HuH-7 (cell line): ENCODE results near the gene PRKAG2.

ENCODE experiments used
- DNase-seq: peaks from one replicate; pipeline ENCODE4 v3.0.0; 2011; ENCODE audit warnings: low spot score

The PRKAG2 gene

DNA sequence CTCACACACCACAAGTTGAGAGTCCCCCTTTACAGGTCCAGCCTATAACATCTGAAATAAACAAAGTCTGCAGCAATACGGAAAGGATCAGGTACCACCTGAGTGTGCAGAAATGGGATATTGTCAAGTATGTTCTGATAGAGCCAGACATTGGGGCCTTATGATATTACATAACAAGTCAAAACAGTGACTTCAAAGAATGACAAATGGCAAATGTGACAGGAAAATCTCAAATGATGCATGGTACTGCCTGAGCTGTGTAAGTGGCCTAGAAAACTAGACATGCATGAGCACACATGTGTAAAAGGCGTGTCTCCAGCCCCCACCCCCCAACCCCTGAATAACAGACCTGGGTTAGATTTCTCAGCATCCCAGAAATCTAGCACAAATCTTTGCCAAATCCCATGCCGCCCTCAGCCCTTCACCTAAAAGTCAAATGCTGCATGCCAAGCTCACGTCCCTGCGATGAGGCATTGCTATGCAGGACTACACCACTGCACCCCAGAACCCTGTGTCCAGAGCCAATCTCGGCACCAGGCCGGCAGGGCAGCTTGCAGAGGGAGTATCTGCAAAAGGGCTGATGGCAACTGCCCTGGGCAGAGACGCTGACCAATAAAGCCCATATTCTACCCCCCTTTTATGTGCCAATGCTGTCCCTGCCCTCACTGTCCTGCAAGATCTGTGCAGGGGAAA, 58.8 kb downstream of the PRKAG2 start:
- no peak for DNase-seq

DNA sequence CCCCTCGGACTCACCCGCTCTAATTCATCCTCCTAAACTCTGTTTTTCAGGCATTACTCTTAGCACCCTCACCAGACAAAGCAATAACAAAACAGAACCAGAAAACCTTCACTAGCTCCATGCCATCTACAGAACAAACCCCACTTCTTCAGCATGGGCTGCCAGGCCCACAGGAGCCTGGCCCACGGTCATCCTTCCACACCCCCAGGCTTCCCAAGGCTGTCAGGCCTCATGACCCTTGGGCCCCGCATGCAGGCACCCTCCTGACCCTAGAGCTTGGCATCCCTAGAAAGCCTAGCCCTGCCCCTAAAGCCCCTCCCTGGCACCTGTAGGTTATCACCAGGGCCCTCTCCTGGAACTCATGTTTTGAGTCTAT, 59.6 kb downstream of the PRKAG2 start:
- no peak for DNase-seq

GRCh38 chr7:151816562-151817314, 60.2 kb downstream of the PRKAG2 start:
- no peak for DNase-seq

DNA sequence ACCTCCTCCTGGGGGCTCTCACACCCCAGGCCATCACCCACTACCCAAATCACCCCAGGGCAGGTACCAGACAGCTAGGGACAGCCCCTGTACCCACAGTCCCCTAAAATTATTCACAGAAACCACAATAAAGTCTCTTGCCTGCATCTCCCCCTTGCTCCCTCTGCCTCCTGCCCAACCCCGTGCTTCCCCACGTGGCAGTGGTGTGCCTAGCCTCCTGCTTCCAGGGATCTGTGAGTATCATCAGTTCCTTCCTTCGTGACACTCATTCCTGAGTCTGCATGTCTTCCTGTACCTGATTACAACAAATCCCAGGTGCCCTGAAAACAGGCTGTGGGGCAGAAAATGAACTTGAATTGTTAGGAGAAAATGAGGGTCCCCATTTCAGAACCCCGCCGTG, 61.5 kb downstream of the PRKAG2 start:
- DNase-seq: no peak

DNA sequence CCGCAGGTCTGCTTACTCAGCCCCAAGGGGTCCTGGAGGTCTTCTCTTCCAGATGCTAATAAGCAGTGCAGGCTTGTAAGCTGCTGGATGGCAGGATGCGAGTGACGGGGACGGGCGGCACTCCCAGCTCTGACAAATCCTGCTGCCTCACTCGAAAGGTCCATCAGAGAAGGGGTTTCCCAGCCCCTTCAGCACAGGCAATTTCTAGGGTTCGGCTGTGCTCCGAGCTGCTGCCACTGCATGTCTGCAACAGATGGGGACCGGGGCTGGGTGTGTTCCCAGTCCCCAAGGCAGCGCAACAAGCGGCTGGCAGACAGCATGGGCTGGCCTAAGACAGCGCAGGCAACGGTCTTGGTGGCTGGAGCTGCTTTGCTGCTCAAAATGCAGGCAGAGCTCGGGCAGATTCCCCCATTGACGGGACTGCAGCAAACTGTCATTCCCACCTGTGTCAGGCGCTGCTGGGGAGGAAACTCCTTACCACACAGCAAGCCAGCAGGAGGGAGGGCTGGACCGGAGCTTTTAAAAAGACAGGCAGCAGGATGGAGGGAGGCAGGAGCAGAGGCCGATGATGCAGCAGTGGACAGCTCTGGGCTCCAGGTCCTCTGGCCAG, 62.4 kb downstream of the PRKAG2 start:
- DNase-seq: no peak

- DNase-seq: no peak
Observed at GRCh38 chr7:151813997-151814396, 62.9 kb downstream of the PRKAG2 start.

DNA sequence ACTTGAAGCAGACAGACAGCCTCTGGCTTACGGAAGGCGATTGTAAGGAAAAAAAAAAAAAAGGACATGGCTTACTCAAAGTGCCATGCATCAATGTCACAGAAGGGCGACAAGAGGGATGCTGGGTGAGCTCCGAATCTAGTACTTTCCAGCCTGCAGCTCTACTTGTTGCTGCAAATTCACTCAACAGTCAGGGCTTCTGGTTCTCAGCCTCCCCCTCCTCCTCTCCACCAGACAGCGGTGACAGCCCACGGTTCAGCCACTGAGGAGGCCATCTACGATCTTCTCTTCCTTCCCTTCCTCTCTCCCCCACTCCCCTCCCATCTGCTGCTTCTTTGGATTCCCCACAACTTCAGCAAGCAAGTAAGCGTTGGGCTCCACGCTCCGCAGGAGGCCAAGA, 63.5 kb downstream of the PRKAG2 start:
- no peak for DNase-seq

DNA sequence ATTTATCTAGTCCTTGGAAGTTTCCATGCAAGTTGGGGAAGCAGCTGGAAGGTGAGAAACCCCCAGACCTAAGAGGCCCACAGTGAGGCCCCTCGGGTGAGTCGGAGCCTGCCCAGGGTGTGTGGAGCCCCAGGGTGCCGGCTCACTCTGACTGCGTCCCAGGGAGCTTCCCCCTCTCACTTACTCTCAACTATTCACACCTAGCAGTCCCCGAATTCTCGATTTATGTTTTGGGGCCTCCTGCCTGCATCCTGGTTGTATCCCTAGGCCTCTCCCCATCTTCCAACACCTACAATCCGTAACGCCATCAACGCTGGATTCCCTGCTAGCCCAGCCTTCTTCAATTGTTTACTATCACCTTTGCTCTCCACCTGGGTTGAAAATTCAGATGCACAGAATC, 63.9 kb downstream of the PRKAG2 start:
- no peak for DNase-seq

DNA sequence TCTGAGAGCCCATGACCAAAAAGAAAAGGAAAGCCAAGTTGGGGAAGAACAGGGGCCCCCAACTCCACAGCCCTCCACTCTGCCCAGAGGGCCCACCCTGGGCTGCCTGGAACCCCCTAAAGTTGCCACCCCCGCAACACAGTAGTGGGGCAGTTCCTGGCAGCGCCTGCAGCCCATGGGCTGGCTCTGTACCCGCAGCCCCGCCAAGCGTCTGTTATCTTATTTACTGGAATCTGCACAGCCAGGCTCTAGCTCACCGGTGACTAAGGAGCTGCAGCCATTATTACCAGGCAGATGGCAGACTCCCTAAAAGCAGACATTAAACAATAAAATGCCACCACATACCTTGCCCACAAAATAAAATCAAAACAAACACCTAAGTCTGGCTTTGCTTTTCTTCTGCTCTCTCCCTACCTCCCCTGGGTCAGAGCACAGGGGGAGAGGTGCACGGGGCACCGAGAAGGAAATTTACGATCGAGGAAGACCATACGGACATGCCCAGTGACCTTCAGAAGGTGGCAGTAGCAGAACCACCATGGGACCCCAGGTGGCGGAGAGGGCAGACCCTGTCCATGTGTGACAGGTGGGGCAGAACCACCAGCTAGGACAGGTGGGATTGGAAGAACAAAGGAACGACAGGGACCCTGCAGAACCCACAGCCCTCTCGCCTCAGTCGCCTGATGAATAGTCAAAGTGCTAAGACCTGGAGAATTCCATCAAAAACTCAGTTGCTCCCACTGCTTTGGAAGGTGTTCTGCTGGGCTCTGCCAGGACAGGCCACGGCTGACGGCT, 66.3 kb downstream of the PRKAG2 start:
- no peak for DNase-seq

GRCh38 chr7:151809864-151810170, 67.1 kb downstream of the PRKAG2 start:
- DNase-seq: no peak

- DNase-seq: no peak
Observed at GRCh38 chr7:151809146-151809863, 67.6 kb downstream of the PRKAG2 start.

GRCh38 chr7:151808400-151809145, 68.3 kb downstream of the PRKAG2 start:
- DNase-seq: peak; percentile 66

DNA sequence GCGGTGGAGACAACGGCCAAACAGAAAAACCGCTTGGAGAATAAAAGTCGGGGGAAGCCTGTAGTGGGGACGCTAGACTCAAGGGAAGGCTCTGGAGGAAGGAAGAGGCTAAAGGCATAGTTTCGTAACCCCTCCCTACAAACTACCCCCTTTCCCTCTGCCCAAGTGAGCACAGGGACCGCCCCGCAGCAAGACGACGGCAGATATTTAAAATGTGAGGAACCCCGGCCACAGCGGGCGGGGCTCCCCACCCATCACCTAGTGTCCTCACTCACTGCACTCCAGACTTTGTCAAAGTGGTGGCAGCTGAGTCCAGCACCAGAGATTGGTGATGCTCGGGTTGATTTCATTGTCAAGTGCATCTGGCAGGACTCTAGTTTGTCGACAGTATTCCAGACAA, 69.1 kb downstream of the PRKAG2 start:
- DNase-seq: no peak

- no peak for DNase-seq
Observed at GRCh38 chr7:151806952-151807775, 69.8 kb downstream of the PRKAG2 start.

DNA sequence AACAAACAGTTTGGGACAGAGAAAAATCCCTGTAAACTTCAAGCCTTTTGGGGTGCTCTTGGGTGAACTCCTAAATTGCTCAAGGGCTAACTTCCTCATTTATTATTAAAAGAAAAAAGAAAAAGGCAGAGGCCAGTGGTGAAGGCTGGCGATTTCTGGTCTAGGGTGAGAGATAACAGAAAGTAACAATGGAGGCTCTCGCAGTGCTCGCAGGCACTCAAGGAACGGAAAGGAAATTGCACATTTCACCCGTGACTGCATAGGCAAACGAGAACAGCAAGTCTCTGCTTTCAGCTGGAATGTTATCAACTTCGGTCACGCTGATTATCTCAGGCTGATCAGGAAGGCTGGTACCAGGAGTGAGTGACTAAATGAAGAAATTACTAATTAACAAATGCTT, 70.7 kb downstream of the PRKAG2 start:
- DNase-seq: no peak

DNA sequence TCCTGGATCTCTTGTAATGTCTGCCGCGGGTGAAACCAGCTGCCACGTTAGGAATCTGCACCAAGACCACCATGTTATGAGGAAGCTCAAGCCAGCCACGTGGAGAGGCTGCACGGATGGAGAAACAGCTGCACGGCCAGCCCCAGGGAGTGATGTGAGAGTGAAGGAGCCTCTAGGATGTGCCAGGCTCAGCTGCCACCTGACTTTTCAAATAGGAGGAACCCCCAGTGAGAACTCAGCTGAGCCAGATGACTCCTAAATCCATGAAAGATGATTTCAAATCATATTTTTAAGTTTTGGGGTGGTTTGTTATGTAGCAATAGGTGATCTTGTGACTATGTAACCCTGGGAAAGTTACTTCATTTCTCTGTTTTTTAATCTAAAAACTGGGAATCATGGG, 71.7 kb downstream of the PRKAG2 start:
- no peak for DNase-seq

- DNase-seq: no peak
Observed at GRCh38 chr7:151804756-151805155, 72.2 kb downstream of the PRKAG2 start.

DNA sequence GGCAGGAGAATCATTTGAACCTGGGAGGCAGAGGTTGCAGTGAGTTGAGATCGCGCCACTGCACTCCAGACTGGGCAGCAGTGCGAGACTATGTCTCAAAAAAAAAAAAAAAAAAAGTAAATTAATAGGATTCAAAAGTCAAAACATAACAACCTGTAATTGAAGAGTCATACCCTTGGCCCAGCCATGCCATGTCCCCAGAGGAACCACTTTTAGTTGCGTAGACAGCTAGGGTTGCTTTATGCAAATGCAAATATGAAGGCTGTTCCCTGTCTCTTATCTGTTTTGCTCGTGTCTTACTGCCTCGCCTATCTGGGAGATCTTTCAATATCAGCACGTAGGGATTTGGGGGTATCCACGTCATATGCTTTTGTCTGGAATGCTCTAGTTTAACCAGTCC, 73.1 kb downstream of the PRKAG2 start:
- DNase-seq: no peak

DNA sequence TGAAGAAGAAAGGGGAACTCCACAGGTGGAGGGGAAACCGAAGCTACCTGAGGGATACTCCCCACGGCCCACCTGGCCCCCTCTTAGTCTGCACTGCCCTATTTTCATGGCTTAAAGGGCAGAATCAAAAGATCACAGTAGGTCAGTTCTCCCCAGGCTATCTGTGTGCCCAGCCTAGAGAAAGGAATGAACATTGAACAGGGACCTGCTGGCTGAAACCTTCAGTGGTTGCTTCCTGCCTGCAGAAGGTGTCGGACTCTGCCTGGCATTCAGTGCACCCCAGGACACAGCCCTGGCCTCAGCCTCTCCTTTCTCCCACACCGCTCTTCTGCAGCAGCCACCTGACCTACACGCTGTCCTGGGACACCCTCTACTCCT, 74.5 kb downstream of the PRKAG2 start:
- DNase-seq: no peak

GRCh38 chr7:151801782-151802468, 75.0 kb downstream of the PRKAG2 start:
- DNase-seq: peak; percentile 46
